Duodenal mucosa (tissue), 2 donors: Measurements from ENCODE around the gene ECEL1.

Experiments
- H3K27ac ChIP-seq: one replicate; pipeline ENCODE4 v1.7.0; 2013; ENCODE audit warnings: low read depth, low read length
- H3K27me3 ChIP-seq, 2 donors: one replicate each; pipeline ENCODE4 v1.7.0; 2013; ENCODE audit warnings: low read length in 2 of 2, control low read depth in 1 of 2; ENCODE audit not compliant: insufficient read depth in 2 of 2, control insufficient read depth in 1 of 2
- H3K36me3 ChIP-seq, 2 donors: one replicate each; pipeline ENCODE4 v1.7.0; 2013; ENCODE audit warnings: low read length in 2 of 2, control low read depth in 1 of 2; ENCODE audit not compliant: insufficient read depth in 2 of 2, control insufficient read depth in 1 of 2
- H3K4me1 ChIP-seq, 2 donors: one replicate each; pipeline ENCODE4 v1.7.0; 2013; ENCODE audit warnings: low read length in 2 of 2, control low read depth in 1 of 2; ENCODE audit not compliant: insufficient read depth in 2 of 2, control insufficient read depth in 1 of 2
- H3K4me3 ChIP-seq, 2 donors: one replicate each; pipeline ENCODE4 v1.7.0; 2013; ENCODE audit warnings: low read length in 2 of 2, low read depth in 1 of 2
- H3K9ac ChIP-seq, 2 donors: one replicate each; pipeline ENCODE4 v1.7.0; 2013; ENCODE audit warnings: low read length in 2 of 2, low read depth in 1 of 2
- H3K9me3 ChIP-seq, 2 donors: one replicate each; pipeline ENCODE4 v1.7.0; 2013; ENCODE audit warnings: low read length in 2 of 2, control low read depth in 1 of 2; ENCODE audit not compliant: control insufficient read depth in 1 of 2

Gene ECEL1

GRCh38 chr2:232477751-232478510, 9.7 kb downstream of the ECEL1 start:
- H3K36me3 ChIP-seq: no peaks in the 10 kb centered on the region
- H3K9me3 ChIP-seq: no peaks in the 10 kb centered on the region
- no peak overlapping the region for H3K27ac ChIP-seq
- H3K4me3 ChIP-seq: no peak overlapping the region
- peaks cover 5 to 9% of the 10 kb centered on the region in 2 donors for H3K27me3 ChIP-seq
- no peak overlapping the region for H3K9ac ChIP-seq
- no peaks in the 10 kb centered on the region for H3K4me1 ChIP-seq

GRCh38 chr2:232476791-232477190, 10.8 kb downstream of the ECEL1 start:
- Histone ChIP-seq H3K4me3 (no peak overlapping the region), H3K36me3 (no peaks in the 10 kb centered on the region), H3K27me3 (peaks cover 8 to 9% of the 10 kb centered on the region in 2 donors), H3K9ac (no peak overlapping the region), H3K27ac (no peak overlapping the region), H3K4me1 (no peaks in the 10 kb centered on the region), H3K9me3 (no peaks in the 10 kb centered on the region)

- no peaks in the 10 kb centered on the region for H3K9me3 ChIP-seq
- H3K4me3 ChIP-seq: no peak overlapping the region
- H3K4me1 ChIP-seq: no peaks in the 10 kb centered on the region
- H3K9ac ChIP-seq: no peak overlapping the region
- H3K27ac ChIP-seq: no peak overlapping the region
- H3K36me3 ChIP-seq: no peaks in the 10 kb centered on the region
- peaks cover 8 to 9% of the 10 kb centered on the region in 2 donors for H3K27me3 ChIP-seq
Observed at GRCh38 chr2:232476045-232476444, 11.6 kb downstream of the ECEL1 start.

GRCh38 chr2:232473467-232473890, 14.2 kb downstream of the ECEL1 start:
- H3K27ac ChIP-seq: no peak overlapping the region
- no peaks in the 10 kb centered on the region for H3K9me3 ChIP-seq
- H3K4me3 ChIP-seq: no peak overlapping the region
- no peaks in the 10 kb centered on the region for H3K36me3 ChIP-seq
- no peak overlapping the region for H3K9ac ChIP-seq
- H3K4me1 ChIP-seq: no peaks in the 10 kb centered on the region
- H3K27me3 ChIP-seq: peaks cover 9 to 11% of the 10 kb centered on the region in 2 donors

GRCh38 chr2:232466221-232466620, 21.4 kb downstream of the ECEL1 start:
- Histone ChIP-seq H3K9me3 (no peaks in the 10 kb centered on the region), H3K27me3 (peaks cover 0 to 3% of the 10 kb centered on the region in 2 donors), H3K9ac (no peak overlapping the region), H3K36me3 (no peaks in the 10 kb centered on the region), H3K27ac (no peak overlapping the region), H3K4me3 (no peak overlapping the region), H3K4me1 (no peaks in the 10 kb centered on the region)

DNA sequence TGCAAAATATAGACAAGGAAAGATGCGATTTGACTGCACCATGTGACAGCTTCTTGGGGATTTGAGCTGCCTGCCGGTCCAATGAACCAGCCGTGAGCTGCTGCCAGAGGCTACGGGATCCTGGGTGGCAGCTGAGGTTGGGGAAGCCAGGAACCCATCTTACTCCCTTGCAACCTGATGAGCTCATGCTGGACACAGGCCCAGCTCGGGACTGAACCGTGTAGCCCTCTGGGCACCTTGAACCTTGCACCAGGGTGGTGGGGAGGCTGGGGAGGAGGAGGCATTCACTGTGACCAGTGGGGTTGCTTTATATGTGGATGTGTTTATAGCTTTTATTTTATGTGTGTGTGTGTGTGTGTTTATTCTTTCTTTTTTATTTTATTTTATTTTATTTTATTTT, 22.6 kb downstream of the ECEL1 start:
- Histone ChIP-seq H3K4me3 (no peak overlapping the region), H3K9ac (no peak overlapping the region), H3K9me3 (no peaks in the 10 kb centered on the region), H3K36me3 (no peaks in the 10 kb centered on the region), H3K4me1 (no peaks in the 10 kb centered on the region), H3K27ac (no peak overlapping the region), H3K27me3 (no peaks in the 10 kb centered on the region)

DNA sequence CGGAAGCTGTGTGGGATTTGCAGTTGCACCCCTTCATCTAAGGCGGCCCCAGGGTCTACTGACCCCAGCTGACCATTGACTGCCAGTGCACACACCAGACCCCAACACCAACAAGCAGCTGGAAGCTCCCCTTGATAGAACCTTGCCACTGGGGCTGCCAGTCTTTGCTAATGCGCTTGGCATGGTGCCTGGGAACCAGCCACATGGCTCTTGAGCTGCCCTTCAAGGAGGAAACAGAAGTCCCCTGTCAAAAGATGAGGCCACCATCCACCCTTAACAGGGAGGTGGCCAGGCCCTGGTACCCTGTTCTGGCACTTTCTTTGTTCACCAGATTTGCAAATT, 23.1 kb downstream of the ECEL1 start:
- no peak overlapping the region for H3K27ac ChIP-seq
- H3K9ac ChIP-seq: no peak overlapping the region
- H3K27me3 ChIP-seq: peaks cover 0 to under 1% of the 10 kb centered on the region in 2 donors
- no peak overlapping the region for H3K4me3 ChIP-seq
- H3K36me3 ChIP-seq: no peaks in the 10 kb centered on the region
- no peaks in the 10 kb centered on the region for H3K4me1 ChIP-seq
- no peaks in the 10 kb centered on the region for H3K9me3 ChIP-seq

GRCh38 chr2:232463701-232464543, 23.7 kb downstream of the ECEL1 start:
- H3K27ac ChIP-seq: no peak overlapping the region
- H3K9me3 ChIP-seq: no peaks in the 10 kb centered on the region
- H3K27me3 ChIP-seq: peaks cover 0 to 6% of the 10 kb centered on the region in 2 donors
- no peaks in the 10 kb centered on the region for H3K36me3 ChIP-seq
- H3K4me1 ChIP-seq: no peaks in the 10 kb centered on the region
- H3K4me3 ChIP-seq: no peak overlapping the region
- H3K9ac ChIP-seq: no peak overlapping the region

GRCh38 chr2:232460171-232460570, 27.5 kb downstream of the ECEL1 start:
- H3K4me3 ChIP-seq: no peak overlapping the region
- no peaks in the 10 kb centered on the region for H3K9me3 ChIP-seq
- peaks cover 0 to 15% of the 10 kb centered on the region in 2 donors for H3K27me3 ChIP-seq
- H3K36me3 ChIP-seq: no peaks in the 10 kb centered on the region
- H3K4me1 ChIP-seq: peaks cover 12% of the 10 kb centered on the region in 2 donors
- H3K27ac ChIP-seq: no peak overlapping the region
- no peak overlapping the region for H3K9ac ChIP-seq

- H3K36me3 ChIP-seq: no peaks in the 10 kb centered on the region
- no peak overlapping the region for H3K4me3 ChIP-seq
- no peaks in the 10 kb centered on the region for H3K9me3 ChIP-seq
- H3K27me3 ChIP-seq: peaks cover 0 to 15% of the 10 kb centered on the region in 2 donors
- peak overlapping the region in 1 of 2 donors; percentile 25 for H3K9ac ChIP-seq
- peaks cover 12% of the 10 kb centered on the region in 2 donors for H3K4me1 ChIP-seq
- no peak overlapping the region for H3K27ac ChIP-seq
Observed at GRCh38 chr2:232459419-232460035, 28.1 kb downstream of the ECEL1 start.
